NCI-H2029 treated with DMSO at 0.1 percent for 48 hours (cell line): ENCODE data around the gene DUSP3.
"Not testable (repeated sequence)": the region's sequence is repeated elsewhere in the genome, so short reads cannot be mapped to it uniquely, and the experiment has no call there.

Experiments used
- DNase-seq: peaks from one replicate; lab custom pipeline; 2025; lab: John Stamatoyannopoulos, UW

The DUSP3 gene

GRCh38 chr17:43800736-43801135 is 22.0 kb upstream of the DUSP3 start:
- DNase-seq = no peak

GRCh38 chr17:43799047-43799446 is 20.3 kb upstream of the DUSP3 start:
- no peak for DNase-seq

- not testable (repeated sequence) for DNase-seq
Observed at GRCh38 chr17:43798024-43798423, 19.2 kb upstream of the DUSP3 start.

- DNase-seq = not testable (repeated sequence)
Observed at GRCh38 chr17:43792668-43793067, 13.9 kb upstream of the DUSP3 start.

GRCh38 chr17:43791589-43791988 is 12.8 kb upstream of the DUSP3 start:
- DNase-seq = no peak

- no peak for DNase-seq
Observed at GRCh38 chr17:43790311-43790940, 11.6 kb upstream of the DUSP3 start.

- DNase-seq = no peak
Observed at GRCh38 chr17:43789482-43789881, 10.7 kb upstream of the DUSP3 start.

GRCh38 chr17:43788540-43788939 is 9.8 kb upstream of the DUSP3 start:
- DNase-seq = no peak

- DNase-seq = no peak
Observed at GRCh38 chr17:43787728-43788127, 9.0 kb upstream of the DUSP3 start.

- DNase-seq = no peak
Observed at GRCh38 chr17:43784628-43785101, 5.9 kb upstream of the DUSP3 start.

- no peak for DNase-seq
Observed at GRCh38 chr17:43784068-43784467, 5.3 kb upstream of the DUSP3 start.

GRCh38 chr17:43782913-43783680 is 4.3 kb upstream of the DUSP3 start:
- DNase-seq = no peak

GRCh38 chr17:43780135-43780534 is 1.4 kb upstream of the DUSP3 start, which contains the start of gene CFAP97D1:
Gene CFAP97D1, plus strand, starts transcription at chr17:43780435. Its CDS starts 28 bp downstream, at chr17:43780463.
- DNase-seq = no peak

GRCh38 chr17:43779145-43780125 is 658 bp upstream of the DUSP3 start:
- no peak for DNase-seq

- no peak for DNase-seq
Observed at GRCh38 chr17:43774304-43775250, 4.2 kb downstream of the DUSP3 start.

GRCh38 chr17:43772877-43773648 is 5.7 kb downstream of the DUSP3 start:
- no peak for DNase-seq

GRCh38 chr17:43771463-43771862 is 7.3 kb downstream of the DUSP3 start:
- no peak for DNase-seq

- no peak for DNase-seq
Observed at GRCh38 chr17:43770957-43771356, 7.8 kb downstream of the DUSP3 start.

- no peak for DNase-seq
Observed at GRCh38 chr17:43769859-43770258, 8.9 kb downstream of the DUSP3 start.

- no peak for DNase-seq
Observed at GRCh38 chr17:43769426-43769825, 9.4 kb downstream of the DUSP3 start.
